ENCODE data around the gene RHBDL1.

RHBDL1 gene

GRCh38 chr16:708959-709358 lies 33.5 kb downstream of the RHBDL1 start:
- no peak overlapping the region for H3K4me2 ChIP-seq (ENCODE audit: low read depth, low read length, poor library complexity, severe bottlenecking)
- H3K36me3 ChIP-seq (ENCODE audit: low read length): no peaks in the 10 kb centered on the region
- TF ChIP-seq EZH2phosphoT487 (conservative IDR thresholded peaks at IDR 0.05; ENCODE audit: low read length): no peak
- TF ChIP-seq, protein P1, sequence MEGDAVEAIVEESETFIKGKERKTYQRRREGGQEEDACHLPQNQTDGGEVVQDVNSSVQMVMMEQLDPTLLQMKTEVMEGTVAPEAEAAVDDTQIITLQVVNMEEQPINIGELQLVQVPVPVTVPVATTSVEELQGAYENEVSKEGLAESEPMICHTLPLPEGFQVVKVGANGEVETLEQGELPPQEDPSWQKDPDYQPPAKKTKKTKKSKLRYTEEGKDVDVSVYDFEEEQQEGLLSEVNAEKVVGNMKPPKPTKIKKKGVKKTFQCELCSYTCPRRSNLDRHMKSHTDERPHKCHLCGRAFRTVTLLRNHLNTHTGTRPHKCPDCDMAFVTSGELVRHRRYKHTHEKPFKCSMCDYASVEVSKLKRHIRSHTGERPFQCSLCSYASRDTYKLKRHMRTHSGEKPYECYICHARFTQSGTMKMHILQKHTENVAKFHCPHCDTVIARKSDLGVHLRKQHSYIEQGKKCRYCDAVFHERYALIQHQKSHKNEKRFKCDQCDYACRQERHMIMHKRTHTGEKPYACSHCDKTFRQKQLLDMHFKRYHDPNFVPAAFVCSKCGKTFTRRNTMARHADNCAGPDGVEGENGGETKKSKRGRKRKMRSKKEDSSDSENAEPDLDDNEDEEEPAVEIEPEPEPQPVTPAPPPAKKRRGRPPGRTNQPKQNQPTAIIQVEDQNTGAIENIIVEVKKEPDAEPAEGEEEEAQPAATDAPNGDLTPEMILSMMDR (IDR thresholded peaks at IDR 0.05; ENCODE audit: insufficient read depth, low read length, poor library complexity, severe bottlenecking): no peak
- no peak overlapping the region for H2AFZ ChIP-seq (ENCODE audit: low read depth, low read length, severe bottlenecking)
- no peak overlapping the region for H3K9ac ChIP-seq (ENCODE audit: low read length)
- H3K79me2 ChIP-seq (ENCODE audit: insufficient read depth, low read length): no peaks in the 10 kb centered on the region
- H3K27ac ChIP-seq (ENCODE audit: low read depth, low read length): no peak overlapping the region
- H4K20me1 ChIP-seq (ENCODE audit: low read depth, low read length): no peaks in the 10 kb centered on the region
- no peak overlapping the region for H3K4me3 ChIP-seq (ENCODE audit: insufficient read depth, low read length, poor library complexity, severe bottlenecking)
- no peaks in the 10 kb centered on the region for H3K9me3 ChIP-seq (ENCODE audit: insufficient read depth, low read length)
- no peaks in the 10 kb centered on the region for H3K27me3 ChIP-seq (ENCODE audit: low read length)
- no peaks in the 10 kb centered on the region for H3K9me2 ChIP-seq (replicated peaks; ENCODE audit: insufficient read depth, low read length)
- no peaks in the 10 kb centered on the region for H3F3A ChIP-seq (ENCODE audit: insufficient read depth)

- no peaks in the 10 kb centered on the region for H3K9me3 ChIP-seq (ENCODE audit: insufficient read depth, low read length)
- H3K27me3 ChIP-seq (ENCODE audit: low read length): no peaks in the 10 kb centered on the region
- no peaks in the 10 kb centered on the region for H3F3A ChIP-seq (ENCODE audit: insufficient read depth)
- no peaks in the 10 kb centered on the region for H3K9me2 ChIP-seq (replicated peaks; ENCODE audit: insufficient read depth, low read length)
- H3K4me2 ChIP-seq (ENCODE audit: low read depth, low read length, poor library complexity, severe bottlenecking): no peak overlapping the region
- no peak overlapping the region for H3K27ac ChIP-seq (ENCODE audit: low read depth, low read length)
- no peaks in the 10 kb centered on the region for H4K20me1 ChIP-seq (ENCODE audit: low read depth, low read length)
- H3K9ac ChIP-seq (ENCODE audit: low read length): no peak overlapping the region
- no peaks in the 10 kb centered on the region for H3K79me2 ChIP-seq (ENCODE audit: insufficient read depth, low read length)
- H3K36me3 ChIP-seq (ENCODE audit: low read length): no peaks in the 10 kb centered on the region
- TF ChIP-seq, protein P1 (IDR thresholded peaks at IDR 0.05; ENCODE audit: insufficient read depth, low read length, poor library complexity, severe bottlenecking): no peak
- TF ChIP-seq EZH2phosphoT487 (conservative IDR thresholded peaks at IDR 0.05; ENCODE audit: low read length): no peak
- no peak overlapping the region for H2AFZ ChIP-seq (ENCODE audit: low read depth, low read length, severe bottlenecking)
- no peak overlapping the region for H3K4me3 ChIP-seq (ENCODE audit: insufficient read depth, low read length, poor library complexity, severe bottlenecking)
These were observed 34.4 kb downstream of the RHBDL1 start for GRCh38 chr16:709566-710499.

- Histone ChIP-seq H3K9me2 (replicated peaks; ENCODE audit: insufficient read depth, low read length) (no peaks in the 10 kb centered on the region), H4K20me1 (ENCODE audit: low read depth, low read length) (no peaks in the 10 kb centered on the region), H3K27me3 (ENCODE audit: low read length) (no peaks in the 10 kb centered on the region), H3K4me2 (ENCODE audit: low read depth, low read length, poor library complexity, severe bottlenecking) (no peak overlapping the region), H2AFZ (ENCODE audit: low read depth, low read length, severe bottlenecking) (no peak overlapping the region), H3K4me3 (ENCODE audit: insufficient read depth, low read length, poor library complexity, severe bottlenecking) (no peak overlapping the region), H3K27ac (ENCODE audit: low read depth, low read length) (no peak overlapping the region), H3K9ac (ENCODE audit: low read length) (no peak overlapping the region), H3F3A (ENCODE audit: insufficient read depth) (no peaks in the 10 kb centered on the region), H3K79me2 (ENCODE audit: insufficient read depth, low read length) (no peaks in the 10 kb centered on the region), H3K36me3 (ENCODE audit: low read length) (no peaks in the 10 kb centered on the region), H3K9me3 (ENCODE audit: insufficient read depth, low read length) (no peaks in the 10 kb centered on the region)
- TF ChIP-seq, protein P1 (IDR thresholded peaks at IDR 0.05; ENCODE audit: insufficient read depth, low read length, poor library complexity, severe bottlenecking): no peak
- TF ChIP-seq EZH2phosphoT487 (conservative IDR thresholded peaks at IDR 0.05; ENCODE audit: low read length): no peak
These were observed 35.1 kb downstream of the RHBDL1 start for GRCh38 chr16:710500-711075.

All from SU-DHL-6 (cell line).